NT2/D1 (cell line): ENCODE results near the gene EDC3.

Experiments
- YY1 ChIP-seq: IDR thresholded peaks from 2 replicates; pipeline ENCODE4 v1.6.1; 2011; ENCODE audit not compliant: insufficient read length, insufficient read depth
- ZNF274 ChIP-seq: IDR thresholded peaks from 2 replicates; pipeline ENCODE4 v1.6.1; 2011; ENCODE audit warnings: mild to moderate bottlenecking, low read depth, low read length

DNA sequence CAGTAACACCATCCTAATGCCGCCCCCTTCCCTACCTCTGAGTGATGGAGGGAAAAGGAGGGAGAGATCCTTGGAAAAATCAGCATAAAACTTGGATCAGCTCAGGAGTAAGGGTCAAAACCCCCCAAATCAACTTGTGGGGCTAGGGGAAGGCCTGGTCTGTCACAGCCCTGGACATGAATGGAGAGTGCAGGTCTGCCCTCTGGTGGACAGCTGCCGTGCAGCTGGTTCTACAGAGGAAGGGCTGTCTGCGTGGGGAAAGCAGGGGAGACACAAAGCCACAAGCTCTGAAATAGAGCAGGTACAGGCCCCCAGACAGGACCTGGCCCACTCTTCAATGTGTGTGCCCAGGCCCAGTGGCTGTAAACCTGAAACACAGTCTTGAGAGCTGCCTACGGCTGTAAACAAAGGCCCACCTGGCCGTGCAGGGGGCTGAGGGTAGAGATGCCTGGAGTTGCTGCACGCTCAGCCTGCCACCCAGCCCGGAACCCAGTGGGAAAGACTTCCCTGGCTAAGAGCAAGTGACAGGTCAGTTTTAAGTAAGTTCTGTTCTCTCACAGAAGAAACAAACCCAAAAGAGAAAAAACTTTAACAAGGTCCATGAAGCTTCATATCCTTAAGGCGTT is 63.8 kb downstream of the EDC3 start:
- TF ChIP-seq YY1 = no peak
- no peak for TF ChIP-seq ZNF274
